Hematopoietic multipotent progenitor cell (in vitro differentiated cells): ENCODE measurements around the gene RPUSD2. TPM values are rescaled to one million over a fixed set of nuclear protein-coding genes. Genes with fewer than 3 reads are reported as not detected.

ENCODE experiments used
- DNase-seq, 3 donors: peaks; one replicate each; pipeline ENCODE4 v3.0.0-alpha.2; 2011 to 2015; ENCODE audit warnings: low read depth in 2 of 3, low spot score in 2 of 3
- total RNA-seq: library from RNA; depleted of rRNA; stranded (reverse); fragments of >200 nt; gene quantifications from one replicate; pipeline ENCODE4 v1.2.3, GENCODE V29; 2012

Gene RPUSD2
- 14.8 TPM for total RNA-seq

GRCh38 chr15:40569129-40569953 is at the start of gene RPUSD2:
RPUSD2 (plus strand) TSS chr15:40569299; CDS start chr15:40569338, 39 bp downstream.
- peak; percentile 79 to 95 (median 91) for DNase-seq

- no peak for DNase-seq
Observed at GRCh38 chr15:40523611-40524010, 45.5 kb upstream of the RPUSD2 start.

- no peak for DNase-seq
Observed at GRCh38 chr15:40525855-40526254, 43.2 kb upstream of the RPUSD2 start.

- no peak for DNase-seq
Observed at GRCh38 chr15:40528801-40529200, 40.3 kb upstream of the RPUSD2 start.

- no peak for DNase-seq
Observed at GRCh38 chr15:40533763-40534364, 35.2 kb upstream of the RPUSD2 start.

- no peak for DNase-seq
Observed at GRCh38 chr15:40534371-40534770, 34.7 kb upstream of the RPUSD2 start.

- no peak for DNase-seq
Observed at GRCh38 chr15:40536501-40536900, 32.6 kb upstream of the RPUSD2 start.

- no peak for DNase-seq
Observed at GRCh38 chr15:40538976-40539375, 30.1 kb upstream of the RPUSD2 start.

GRCh38 chr15:40543082-40543481 is 26.0 kb upstream of the RPUSD2 start:
- no peak for DNase-seq

GRCh38 chr15:40543631-40544294 is 25.3 kb upstream of the RPUSD2 start:
- DNase-seq, result peak in 2 of 3 donors; percentile 14 to 16

GRCh38 chr15:40545457-40545856 is 23.6 kb upstream of the RPUSD2 start:
- DNase-seq, result no peak

GRCh38 chr15:40548610-40549009 is 20.5 kb upstream of the RPUSD2 start:
- DNase-seq, result no peak

- no peak for DNase-seq
Observed at GRCh38 chr15:40549894-40550293, 19.2 kb upstream of the RPUSD2 start.

GRCh38 chr15:40550341-40551037 is 18.6 kb upstream of the RPUSD2 start:
- DNase-seq, result no peak

- DNase-seq, result no peak
Observed at GRCh38 chr15:40554161-40554525, 15.0 kb upstream of the RPUSD2 start.

GRCh38 chr15:40555876-40556275 is 13.2 kb upstream of the RPUSD2 start:
- DNase-seq, result no peak

GRCh38 chr15:40558952-40559742 is 10.0 kb upstream of the RPUSD2 start:
- DNase-seq, result peak in 2 of 3 donors; percentile 36 to 43

- DNase-seq, result no peak
Observed at GRCh38 chr15:40562691-40563090, 6.4 kb upstream of the RPUSD2 start.

- no peak for DNase-seq
Observed at GRCh38 chr15:40563426-40563825, 5.7 kb upstream of the RPUSD2 start.

GRCh38 chr15:40564591-40565332 is 4.3 kb upstream of the RPUSD2 start, which contains the start of gene CCDC32:
CCDC32 (minus strand) TSS chr15:40565042; CDS start chr15:40563015, 2,027 bp downstream.
- peak; percentile 82 to 99 (median 97) for DNase-seq
